Superior temporal gyrus (tissue), 1 donor: ENCODE measurements around the gene ZNF579.
"Not testable (repeated sequence)": the region's sequence is repeated elsewhere in the genome, so short reads cannot be mapped to it uniquely, and the experiment has no call there.

Experiments used
- DNase-seq: peaks from one replicate; pipeline ENCODE4 v3.0.0-alpha.2; 2016; ENCODE audit errors: extremely low spot score

ZNF579 gene

DNA sequence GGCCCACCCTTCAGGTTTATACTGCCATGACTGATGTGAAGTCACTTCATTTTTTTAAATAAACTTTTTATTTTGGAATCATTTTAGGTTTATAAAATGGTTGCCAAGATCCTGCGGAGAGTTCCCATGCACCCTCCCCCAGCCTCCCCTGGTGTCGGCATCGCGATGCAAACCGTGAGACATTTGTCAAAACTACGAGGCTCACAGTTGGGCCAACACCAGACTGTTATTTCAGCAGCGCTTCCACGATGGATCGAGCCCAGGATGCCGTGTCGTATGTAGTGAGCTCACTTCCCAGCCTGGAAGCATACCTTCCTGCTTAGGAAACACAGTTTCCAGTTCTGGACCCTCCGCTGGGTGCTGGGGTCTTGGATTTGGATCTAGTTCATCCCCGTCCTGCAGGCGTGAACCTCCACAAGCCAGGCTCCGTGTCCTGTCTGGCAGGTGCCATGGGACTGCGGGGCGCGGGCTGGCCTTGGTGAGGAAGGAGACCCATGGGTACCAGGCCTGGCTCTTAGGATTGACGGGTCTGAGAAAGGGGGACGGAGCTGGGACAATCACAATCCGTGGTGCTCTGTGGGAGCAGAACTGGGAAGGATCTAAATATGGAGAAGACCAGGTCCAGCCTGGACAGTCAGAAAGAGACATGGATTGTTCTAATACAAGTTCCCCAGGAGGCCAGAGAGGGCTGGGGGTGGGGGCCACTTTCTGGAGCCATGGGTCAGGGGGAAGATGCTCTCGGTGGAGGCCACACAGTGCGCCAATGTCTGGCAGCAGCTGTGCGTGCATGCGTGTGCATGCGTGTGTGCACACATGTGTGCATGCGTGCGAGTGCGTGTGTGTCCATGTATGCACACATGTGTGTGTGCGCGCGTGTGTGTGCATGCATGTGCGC is 41.3 kb downstream of the ZNF579 start:
- no peak for DNase-seq

DNA sequence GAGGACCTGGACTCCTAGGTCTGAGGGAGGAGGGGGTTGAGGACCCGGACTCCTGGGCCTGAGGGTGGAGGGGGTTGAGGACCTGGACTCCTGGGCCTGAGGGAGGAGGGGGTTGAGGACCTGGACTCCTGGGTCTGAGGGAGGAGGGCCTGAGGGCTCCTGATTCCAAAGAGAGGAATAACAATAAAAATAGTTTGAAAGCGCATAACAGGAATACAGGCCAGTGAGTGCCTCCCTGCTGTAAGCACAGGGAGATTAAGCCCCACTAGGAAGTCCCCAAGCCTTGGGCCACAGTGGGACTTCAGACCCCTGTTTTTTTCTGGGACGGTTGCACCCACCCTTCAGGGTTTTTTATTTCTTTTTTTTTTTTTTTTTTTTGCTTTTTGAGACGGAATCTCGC is 42.5 kb downstream of the ZNF579 start:
- no peak for DNase-seq

DNA sequence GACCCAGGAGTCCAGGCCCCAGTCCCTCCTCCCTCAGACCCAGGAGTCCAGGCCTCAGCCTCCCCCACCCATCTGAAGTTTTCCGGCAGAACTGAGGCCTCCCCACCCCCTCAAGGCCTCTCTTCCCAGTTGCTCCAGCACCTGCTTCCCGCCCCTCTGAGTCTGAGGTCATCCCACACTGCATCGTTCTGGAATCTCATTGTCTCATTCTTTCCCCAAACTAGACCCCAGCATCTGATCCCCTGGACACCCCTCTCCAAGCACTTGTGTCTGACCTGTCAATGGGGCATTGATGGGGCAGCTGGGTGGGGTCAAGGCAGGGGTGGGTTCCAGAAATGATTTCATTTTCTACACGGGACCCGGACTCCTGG is 42.9 kb downstream of the ZNF579 start:
- DNase-seq, result no peak

DNA sequence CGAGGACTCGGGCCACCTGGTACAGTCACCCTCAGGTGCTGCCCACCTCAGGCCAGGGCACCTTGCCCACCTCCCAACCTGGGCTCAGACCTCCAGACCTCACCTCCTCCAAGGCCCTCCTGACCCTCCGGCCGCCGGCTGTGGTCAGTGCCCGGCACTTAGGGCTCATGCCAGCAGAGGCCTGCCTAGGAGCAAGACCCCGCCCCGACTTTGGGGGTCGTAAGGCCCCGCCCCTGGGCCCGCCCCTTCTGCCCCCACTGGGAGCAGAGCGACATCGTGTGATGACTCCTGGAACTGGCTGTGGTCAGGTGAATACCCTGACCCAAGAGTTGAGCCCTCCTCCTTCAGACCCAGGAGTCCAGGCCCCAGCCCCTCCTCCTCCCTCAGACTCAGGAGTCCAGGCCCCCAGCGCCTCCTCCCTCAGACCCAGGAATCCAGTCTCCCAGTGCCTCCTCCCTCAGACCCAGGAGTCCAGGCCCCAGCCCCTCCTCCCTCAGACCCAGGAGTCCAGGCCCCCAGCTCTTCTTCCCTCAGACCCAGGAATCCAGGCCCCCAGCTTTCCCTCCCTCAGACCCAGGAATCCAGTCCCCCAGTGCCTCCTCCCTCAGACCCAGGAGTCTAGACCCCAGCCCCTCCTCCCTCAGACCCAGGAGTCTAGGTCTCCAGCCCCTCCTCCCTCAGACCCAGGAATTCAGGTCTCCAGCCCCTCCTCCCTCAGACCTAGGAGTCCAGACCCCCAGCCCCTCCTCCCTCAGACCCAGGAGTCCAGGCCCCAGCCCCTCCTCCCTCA is 43.5 kb downstream of the ZNF579 start, which contains the start of gene SBK2:
Gene SBK2, minus strand, starts transcription at position 183 of the 790 bp plus-strand sequence. CDS start 839 bp downstream, outside the sequence.
- DNase-seq, result no peak

DNA sequence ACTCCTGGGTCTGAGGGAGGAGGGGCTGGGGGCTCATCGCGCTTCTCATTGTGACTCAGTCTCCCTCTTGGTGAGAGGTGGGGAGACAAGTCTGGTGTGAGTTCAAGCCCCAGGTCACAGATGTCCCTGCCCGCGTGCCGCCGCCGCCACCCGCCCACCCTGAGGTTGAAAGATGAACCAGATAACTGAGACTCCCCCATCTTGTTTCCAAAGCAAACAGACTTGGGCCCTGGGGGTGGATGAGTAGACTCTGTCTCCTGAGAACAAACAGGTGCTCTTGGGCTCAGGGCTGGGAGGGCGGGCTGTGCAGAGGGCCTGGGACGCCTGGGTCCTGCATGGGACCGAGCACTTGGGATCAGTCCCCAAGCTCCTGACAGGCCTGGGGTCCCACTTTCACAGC is 44.3 kb downstream of the ZNF579 start:
- no peak for DNase-seq

DNA sequence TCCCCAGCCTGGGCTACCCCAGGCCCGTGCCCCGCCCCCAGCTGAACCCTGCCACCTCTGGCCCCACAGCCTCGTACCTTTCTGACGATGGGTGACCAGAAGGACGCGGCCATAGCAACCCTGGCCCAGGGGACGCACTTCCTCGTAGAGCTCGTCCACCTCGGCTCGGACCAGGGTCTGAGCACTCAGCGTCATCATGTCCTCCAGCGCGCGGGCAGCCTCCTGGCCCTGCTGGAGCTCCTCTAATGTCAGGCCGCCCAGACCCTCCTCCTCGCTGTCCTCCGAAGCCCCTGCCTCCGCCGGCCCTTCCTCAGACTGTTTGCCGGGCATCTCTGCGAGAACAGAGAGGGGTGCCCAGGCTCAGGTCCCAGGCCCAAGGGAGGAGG is 44.7 kb downstream of the ZNF579 start:
- DNase-seq, result no peak

DNA sequence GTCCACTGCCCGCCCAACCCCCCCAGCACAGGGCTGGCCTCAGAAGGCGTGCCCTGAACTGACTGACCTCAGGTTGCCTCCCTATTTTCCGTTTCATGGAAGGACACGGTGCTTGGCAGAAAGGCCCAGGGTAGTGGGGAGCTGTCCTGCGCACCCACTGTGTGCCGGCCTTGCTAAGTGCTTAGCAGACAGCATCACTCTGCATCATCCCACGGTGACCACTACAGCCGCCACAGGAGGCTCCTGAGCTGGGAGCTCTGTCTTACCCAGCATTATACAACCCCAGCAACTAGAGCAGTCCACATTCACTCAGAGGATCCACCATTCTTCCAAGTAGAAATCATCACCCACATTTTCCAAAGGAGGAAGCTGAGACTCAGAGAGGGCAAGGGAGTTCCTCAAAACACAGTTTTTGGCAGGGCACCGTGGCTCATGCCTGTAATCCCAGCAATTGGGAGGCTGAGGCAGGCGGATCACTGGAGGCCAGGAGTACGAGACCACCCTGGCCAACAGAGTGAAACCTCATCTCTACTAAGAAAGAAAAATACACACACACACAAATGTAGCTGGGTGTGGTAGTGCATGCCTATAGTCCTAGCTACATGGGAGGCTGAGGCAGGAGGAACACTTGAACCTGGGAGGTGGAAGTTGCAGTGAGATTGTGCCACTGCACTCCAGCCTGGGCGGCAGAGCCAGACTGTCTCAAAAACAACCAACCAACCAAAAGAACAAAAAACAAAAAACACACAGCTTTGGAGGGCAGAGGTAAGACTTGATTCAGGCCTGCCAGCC is 45.3 kb downstream of the ZNF579 start:
- no peak for DNase-seq

DNA sequence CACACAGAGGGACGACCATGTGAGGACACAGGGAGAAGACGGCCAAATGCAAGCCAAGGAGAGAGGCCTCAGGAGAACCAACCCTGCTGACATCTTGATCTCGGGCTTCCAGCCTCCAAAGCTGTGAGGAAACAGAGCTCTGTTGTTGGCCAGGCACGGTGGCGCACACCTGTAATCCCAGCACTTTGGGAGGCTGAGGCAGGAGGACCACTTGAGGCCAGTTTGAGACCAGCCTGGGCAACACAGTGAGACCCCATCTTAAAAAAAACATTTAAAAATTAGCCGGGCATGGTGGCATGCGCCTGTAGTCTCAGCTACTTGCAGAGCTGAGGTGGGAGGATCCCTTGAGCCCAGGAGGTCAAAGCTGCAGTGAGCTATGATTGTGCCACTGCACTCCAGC is 46.4 kb downstream of the ZNF579 start:
- not testable (repeated sequence) for DNase-seq

DNA sequence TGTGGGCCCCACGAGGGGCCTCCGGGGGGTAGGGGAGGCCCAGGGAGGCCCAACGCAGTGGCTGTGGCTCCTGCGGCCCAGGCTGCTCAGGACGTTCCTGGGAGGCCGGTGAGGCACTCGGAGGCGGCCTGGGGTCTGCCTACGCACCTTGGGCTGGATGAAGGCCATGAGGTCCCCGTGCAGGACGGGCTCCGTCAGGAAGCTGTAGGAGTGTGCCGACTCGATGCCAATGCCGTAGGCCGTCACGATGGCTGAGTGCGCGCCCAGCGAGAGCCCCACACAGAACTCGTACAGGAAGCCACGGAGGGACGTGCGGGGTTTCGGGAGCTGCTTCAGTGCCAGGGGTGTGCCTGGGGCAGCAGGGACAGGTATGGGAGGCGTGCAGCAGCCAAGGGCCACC is 49.7 kb downstream of the ZNF579 start:
- no peak for DNase-seq

DNA sequence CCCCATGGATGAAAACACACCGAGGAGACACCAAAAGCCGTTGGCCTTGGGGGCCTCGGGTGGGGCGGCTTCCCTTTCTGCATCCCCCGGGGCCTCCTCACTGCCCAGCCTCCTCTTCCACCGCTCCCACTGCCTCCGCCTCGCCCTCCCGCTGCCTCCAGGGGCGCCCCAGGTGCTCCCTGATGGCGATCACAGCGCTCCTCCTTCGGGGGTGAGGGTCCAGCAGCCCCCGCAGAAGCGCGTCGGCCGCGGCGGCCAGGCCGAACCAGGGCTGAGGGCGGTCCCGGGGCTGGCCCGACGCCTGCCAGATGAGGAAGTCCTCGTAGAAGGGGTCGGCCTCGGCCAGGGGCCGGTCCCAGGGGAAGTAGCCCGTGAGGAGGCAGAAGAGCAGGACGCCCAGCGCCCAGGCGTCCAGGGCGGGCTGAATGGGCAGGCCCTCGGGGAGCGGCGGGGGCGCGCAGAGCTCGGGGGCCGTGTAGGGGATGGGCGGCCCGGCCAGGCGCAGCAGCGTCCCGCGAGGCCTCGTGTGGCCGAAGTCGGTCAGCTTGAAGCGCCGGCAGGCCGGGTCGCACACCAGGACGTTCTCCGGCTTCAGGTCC is 50.9 kb downstream of the ZNF579 start:
- no peak for DNase-seq

DNA sequence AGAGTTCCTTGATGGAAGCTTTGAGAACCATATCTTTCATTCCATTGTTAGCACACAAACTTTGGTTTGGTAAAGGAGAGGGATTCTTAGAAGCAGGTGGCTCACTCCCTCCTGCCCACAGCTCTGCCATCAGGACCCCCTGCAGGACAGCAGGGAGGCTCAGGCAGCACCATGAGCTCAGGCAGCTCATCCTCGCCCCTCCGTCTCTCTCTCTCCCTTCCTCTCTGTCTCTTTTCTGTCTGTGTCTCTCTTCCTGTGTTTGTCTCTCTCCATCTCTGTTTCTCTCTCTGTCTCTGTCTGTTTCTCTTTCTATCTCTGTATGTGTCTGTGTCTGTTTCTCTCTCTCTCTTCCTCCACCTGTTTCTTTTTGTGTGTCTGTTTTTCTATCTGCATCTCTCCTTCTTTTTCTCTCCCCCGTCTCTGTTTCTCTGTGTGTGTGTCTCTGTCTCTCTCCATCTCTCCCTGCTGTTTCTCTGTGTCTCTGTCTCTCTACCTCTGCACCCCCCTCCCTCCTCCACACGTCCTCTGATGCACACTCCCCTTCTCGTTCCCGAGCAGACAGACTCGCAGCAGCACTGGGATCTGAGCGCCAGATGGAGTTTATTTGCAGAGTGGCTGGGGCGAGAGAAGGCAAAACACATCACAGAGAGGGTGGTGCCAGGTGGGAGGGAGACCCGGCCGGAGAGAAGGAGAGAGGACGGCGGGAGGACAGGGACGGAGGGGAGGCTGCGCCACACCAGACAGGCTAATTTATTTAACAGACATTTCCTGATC is 52.4 kb downstream of the ZNF579 start:
- DNase-seq, result no peak

DNA sequence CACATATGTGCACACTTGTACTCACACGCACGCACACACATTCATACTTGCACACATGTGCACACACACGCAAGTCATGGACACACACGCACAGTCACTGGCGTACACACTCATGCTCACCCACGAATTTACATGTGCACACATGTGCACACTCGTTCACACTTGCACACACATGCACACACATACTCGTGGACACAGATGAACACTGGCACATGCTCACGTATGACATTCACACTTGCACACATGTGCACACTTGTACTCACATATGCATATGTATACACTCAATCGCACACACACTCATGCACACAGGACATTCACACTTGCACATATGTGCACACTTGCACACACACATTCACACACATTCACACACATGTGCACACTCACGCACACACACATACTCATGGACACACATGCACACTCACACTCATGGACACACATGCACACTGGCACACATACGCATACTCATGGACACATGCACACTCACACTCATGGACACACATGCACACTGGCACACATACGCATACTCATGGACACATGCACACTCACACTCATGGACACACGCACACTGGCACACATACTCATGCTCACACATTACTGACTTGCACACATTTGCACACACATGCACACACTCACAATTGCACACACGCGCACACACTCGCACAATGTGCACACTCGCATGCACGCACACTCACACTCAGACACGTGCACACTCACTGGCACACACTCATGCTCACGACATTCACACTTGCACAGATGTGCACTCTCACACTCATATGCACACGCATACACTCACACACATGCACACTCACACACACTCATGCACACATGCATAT is 53.2 kb downstream of the ZNF579 start:
- no peak for DNase-seq
